Measurements from ENCODE around the gene SCCPDH.
"Not testable (repeated sequence)": the region's sequence is repeated elsewhere in the genome, so short reads cannot be mapped to it uniquely, and the experiment has no call there.

Gene SCCPDH

DNA sequence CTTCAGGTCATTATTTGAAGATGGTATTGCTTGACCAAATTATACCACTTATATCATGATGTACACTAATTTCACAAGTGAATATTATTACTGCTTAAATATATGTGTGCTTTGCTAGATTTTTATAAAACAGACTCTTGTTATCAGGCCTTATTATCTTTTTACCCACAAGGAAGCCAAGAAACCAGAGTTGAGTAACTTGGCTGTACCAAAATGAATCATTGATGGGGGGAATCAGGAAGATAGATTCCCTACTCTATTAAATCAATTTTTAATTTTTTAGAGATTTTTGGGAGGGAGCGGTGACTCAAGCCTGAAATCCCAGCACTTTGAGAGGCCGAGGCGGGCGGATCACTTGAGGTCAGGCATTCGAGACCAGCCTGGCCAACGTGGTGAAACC, 16.0 kb upstream of the SCCPDH start:
- DNase-seq = no peak

DNA sequence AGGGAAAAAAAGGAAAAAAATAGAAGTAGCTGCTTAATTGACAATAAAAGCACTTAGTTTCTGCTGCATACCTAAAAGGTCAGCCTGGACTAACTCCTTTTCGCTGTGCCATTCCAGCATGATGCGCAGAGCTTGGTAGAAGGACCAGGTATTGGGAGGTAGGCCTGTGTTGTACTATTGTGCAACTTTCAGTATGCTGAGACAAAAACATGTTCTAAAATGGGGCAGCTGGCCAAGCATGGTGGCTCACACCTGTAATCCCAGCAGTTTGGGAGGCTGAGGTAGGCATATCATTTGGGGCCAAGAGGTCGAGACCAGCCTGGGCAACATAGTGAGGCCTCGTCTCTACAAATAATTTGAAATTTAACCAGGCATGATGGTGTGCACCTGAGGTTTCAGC, 15.0 kb upstream of the SCCPDH start:
- DNase-seq = no peak

DNA sequence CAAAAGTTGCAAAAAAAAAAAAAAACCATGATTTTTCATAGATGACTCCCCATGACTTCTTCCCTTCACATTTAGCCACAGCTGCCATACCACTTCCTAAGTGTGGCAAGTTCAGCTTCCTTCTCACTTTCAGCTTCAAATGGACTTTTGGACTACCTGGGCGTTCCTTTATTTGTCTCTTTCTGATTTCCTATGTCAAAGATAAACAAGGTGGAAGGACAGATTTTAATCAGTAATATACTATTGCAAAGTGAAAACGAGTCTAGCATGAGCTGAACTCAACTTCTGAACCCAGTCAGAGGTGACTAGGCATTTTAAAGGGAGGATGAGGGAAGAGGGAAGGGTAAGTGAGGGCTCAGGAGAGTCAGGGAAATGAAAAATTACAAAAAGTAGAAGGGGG, 14.4 kb upstream of the SCCPDH start:
- no peak for DNase-seq

DNA sequence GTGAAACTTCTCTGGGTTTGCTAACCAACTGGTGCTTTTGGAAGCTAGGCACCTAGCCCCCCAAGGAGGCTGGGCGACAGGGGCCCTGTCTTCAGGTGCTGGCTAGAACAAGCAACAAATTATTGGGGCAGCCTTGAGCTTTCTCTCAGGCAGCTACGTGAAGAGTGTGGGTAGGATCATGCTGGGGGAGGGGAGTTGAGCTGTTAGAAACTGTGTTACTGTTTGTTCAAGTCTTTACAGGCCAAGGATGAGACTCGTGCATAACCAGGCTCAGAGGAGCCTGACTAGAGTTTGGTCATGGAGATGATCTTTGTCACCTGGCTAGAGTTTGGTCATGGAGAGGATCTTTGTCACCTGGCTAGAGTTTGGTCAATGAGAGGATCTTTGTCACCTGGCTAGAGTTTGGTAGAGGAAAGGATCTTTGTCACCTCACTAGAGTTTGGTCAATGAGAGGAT, 12.6 kb upstream of the SCCPDH start:
- DNase-seq = no peak

DNA sequence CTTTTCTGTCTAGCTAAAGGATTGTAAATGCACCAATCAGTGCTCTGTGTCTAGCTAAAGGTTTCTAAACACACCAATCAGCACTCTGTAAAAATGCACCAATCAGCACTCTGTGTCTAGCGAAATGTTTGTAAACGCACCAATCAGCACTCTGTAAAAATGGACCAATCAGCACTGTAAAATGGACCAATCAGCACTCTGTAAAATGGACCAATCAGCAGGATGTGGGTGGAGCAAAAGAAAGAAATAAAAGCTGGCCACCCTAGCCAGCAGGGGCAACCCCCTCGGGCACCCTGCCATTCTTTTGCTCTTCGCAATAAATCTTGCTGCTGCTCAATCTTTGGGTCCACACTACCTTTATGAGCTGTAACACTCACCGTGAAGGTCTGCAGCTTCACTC, 11.8 kb upstream of the SCCPDH start:
- not testable (repeated sequence) for DNase-seq

DNA sequence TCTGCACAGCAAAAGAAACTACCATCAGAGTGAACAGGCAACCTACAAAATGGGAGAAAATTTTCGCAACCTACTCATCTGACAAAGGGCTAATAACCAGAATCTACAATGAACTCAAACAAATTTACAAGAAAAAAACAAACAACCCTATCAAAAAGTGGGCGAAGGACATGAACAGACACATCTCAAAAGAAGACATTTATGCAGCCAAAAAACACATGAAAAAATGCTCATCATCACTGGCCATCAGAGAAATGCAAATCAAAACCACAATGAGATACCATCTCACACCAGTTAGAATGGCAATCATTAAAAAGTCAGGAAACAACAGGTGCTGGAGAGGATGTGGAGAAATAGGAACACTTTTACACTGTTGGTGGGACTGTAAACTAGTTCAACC, 4.8 kb upstream of the SCCPDH start:
- DNase-seq = not testable (repeated sequence)

DNA sequence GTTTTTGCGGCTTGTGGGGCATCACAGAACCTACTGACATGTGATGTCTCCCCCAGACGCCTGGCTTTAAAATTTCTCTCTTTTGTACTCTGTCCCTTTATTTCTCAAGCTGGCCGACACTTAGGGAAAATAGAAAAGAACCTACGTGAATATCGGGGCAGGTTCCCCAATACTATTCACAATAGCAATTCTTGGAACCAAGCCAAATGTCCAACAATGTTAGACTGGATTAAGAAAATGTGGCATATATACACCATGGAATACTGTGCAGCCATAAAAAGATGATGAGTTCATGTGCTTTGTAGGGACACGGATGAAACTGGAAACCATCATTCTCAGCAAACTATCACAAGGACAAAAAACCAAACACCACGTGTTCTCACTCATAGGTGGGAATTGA, 3.4 kb upstream of the SCCPDH start:
- DNase-seq = not testable (repeated sequence)

DNA sequence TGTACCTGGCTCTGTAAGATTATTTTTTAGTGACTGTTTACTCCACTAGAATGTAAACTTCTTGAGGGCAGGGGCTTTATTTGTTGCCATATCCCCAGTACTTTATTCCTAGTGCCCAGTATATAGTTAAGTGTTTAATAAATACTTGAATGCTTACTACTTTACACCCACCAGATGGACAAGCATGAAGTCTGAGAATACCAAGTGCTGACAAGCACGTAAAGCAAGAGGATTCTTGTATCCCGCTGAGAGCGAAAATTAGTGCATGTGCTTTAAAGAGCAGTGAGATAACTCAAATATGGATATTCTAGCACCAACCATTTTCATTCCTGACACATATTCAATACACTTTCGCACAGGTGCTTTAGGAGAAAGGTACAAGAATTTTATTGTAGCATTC, 1.5 kb upstream of the SCCPDH start:
- DNase-seq = no peak

DNA sequence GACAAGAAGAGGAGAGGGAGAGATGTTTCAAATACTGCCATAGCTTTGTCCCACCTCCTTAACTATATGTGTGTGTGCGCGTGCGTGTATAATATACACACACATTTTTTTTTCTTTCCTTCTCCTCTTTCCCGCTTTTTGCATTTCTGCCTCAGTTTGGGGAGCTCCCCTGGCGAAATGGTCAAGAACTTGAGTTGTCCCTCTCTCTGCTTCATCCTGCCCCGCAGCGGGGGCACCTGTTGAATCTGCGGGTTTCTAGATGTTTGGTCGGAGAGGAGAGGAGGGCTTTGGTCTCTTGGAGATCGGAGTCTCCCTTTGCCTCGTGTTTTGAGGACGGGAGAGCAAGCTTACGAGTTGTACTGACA, 504 bp downstream of the SCCPDH start:
- no peak for DNase-seq

DNA sequence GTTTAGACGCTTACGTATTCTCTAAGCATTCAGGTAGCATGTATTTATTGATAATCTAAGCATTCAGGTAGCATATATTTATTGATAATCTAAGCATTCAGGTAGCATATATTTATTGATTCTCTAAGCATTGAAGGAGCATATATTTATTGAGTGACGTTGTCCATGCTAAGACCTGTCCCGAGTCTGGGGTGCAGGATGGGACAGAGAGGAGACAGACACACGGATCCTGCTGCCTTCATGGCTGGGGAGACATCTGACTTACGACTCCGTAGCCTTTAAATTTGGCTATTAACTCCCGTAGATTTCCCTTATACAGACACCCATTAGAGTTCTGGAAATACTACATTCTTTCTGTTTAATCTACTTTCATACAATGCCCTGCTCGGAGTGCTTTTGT, 982 bp downstream of the SCCPDH start:
- DNase-seq = no peak

DNA sequence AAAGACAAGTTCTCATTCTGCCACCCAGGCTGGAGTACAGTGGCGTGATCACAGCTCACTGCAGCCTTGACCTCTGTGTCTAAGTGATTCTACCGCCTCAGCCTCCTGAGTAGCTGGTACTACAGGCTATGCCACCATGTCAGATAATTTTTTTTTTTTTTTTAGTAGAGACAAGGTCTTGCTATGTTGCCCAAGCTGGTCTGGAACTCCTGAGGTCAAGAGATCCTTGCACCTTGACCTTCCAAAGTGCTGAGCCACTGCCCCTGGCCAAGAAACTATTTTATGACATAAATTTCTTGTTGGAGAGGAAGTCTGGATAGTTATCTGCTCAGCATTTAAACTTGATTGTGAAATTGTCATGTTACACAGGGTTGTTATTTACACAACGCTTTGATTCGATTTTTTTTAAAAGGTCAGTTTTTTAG, 2.1 kb downstream of the SCCPDH start:
- DNase-seq = no peak

DNA sequence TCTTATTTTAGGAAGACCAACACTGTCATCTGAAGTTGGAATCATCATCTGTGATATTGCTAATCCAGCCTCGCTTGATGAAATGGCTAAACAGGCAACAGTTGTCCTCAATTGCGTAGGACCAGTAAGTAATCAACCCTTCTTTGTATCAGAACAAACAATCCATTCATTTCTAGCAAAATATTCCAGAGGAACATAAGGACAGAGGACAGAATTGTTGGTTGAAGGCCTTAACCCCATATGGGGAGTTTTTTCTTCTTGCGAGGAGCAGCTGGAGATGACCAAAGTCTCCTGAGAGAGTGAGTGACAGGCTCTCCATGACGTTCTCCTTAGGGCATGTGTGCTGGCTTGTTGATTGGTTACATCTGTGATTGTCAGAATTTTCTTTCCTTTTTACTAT, 2.7 kb downstream of the SCCPDH start:
- DNase-seq = no peak

DNA sequence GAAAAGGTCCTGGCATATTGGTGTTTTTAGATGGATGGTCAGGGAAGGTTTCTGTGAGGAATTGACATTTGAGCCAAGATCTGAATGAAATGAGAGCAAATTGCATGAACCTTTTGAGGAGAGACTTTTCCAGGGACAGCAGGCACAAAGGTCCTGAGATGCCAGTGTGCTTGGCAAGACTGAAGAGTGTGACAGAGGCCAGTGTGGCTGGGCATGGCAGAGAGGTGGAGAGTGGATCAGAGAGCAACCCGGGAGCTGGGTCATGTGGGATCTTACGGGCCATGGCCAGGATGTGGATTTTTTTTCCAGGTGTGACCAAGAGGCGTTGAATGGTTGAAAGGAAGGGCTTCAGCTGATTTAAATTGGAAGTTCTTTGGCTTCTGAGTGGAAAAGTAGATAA, 3.4 kb downstream of the SCCPDH start:
- no peak for DNase-seq

DNA sequence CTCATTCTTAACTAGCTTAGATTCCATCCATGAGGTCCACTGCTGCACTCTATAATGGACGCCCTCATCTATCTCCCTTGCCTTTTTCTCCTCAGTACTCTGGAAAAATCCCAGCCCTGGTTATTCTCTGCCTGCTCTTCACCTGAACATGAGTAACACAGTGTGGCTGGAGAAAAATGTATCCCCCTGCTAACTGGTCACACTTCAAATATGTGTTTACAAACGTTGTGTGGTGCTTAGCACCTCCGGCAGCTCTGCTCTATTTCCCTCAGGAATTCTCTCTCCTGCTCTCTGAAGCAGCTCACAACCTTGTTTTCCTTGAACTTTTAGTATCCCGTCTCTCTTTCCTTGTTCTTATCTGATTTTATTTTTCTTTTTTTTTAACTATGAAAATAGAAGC, 4.1 kb downstream of the SCCPDH start:
- no peak for DNase-seq

DNA sequence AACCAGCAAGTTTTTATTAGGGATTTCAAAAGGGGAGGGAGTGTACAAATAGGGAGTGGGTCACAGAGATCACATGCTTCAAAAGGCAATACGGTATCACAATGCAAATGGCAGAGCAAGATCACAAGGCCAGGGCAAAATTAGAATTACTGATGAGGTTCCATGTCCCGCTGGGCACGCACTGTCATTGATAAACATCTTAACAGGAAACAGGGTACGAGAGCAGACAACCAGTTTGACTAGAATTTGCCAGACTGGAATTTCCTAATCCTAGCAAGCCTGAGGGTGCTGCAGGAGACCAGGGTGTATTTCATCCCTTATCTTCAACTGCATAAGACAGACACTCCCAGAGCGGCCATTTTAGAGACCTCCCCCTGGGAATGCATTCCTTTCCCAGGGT, 4.8 kb downstream of the SCCPDH start:
- not testable (repeated sequence) for DNase-seq

DNA sequence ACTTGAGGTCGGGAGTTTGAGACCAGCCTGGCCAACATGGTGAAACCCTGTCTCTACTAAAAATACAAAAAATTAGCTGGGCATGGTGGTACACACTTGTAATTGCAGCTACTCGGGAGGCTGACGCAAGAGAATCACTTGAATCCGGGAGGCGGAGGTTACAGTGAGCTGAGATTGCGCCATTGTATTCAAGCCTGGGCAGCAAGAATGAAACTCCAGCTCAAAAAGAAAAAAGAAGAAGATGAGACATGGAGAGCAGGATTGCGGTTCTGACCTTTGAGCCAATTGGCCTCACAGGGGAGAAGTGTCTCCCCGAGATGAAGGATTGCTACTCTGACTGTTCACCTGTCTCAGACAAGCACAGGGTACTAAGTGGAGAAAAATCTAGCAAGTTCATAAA, 6.6 kb downstream of the SCCPDH start:
- no peak for DNase-seq

DNA sequence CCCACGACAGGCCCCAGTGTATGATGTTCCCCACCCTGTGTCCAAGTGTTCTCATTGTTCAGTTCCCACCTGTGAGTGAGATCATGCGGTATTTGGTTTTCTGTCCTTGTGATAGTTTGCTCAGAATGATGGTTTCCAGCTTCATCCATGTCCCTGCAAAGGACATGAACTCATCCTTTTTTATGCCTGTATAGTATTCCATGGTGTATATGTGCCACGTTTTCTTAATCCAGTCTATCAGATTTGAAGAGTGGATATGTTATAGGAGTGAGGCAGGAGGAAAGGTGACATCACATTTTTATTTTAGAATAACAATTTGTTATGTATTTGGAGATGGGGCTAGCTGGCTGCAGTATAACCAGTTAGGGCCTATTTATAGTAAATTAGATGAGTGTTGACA, 7.7 kb downstream of the SCCPDH start:
- DNase-seq = not testable (repeated sequence)

DNA sequence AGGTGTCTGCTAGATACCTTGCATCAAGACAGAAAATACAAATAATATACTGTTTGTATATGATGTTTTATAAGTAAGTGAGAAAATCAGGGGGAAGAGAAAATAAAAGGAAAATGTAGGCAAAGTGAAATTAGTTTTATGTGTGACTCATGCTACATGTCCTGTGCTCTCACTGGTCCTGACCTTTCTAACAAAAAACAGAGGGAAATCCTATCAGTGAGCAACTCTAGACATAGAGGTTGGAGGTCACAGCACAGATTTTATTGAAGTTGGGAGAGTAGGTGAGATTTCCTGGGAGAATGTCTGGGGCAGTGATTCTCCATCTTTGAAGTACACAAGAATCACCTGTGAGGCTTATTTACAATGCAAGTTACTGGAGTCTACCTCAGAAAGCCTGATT, 9.5 kb downstream of the SCCPDH start:
- no peak for DNase-seq

DNA sequence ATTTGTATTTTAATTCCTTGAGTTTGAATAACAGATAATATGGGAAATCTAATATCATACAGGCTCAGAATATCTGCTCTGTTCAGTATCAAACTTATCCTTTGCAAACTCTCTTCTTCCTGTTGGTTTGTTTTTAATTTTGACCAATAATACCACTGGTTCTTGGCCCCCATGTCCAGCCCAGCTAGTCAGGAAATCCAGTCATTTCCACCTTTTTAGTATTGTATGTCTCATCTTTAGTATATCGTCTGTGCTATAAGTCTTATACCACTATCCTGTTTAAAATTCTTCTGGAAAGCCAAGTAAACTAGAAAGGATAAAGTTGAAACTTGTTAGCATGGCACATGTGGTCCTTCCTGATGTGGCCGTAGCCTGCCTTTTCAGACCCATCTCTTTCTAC, 10.7 kb downstream of the SCCPDH start:
- DNase-seq = no peak

DNA sequence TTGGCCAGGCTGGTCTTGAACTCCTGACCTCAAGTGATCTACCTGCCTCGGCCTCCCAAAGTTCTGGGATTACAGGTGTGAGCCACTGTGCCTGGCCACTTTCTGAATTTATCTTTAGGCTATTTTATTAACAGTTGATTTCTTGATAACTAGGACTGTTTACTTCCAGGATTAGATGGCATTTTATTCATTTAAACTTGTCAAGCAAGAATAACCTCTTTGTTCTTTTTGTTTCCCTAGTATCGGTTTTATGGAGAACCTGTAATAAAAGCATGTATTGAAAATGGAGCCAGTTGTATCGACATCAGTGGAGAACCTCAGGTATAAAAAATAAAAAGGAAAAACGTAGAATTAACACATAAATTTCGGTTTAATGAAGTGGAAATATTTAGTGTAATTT, 11.5 kb downstream of the SCCPDH start:
- no peak for DNase-seq

DNA sequence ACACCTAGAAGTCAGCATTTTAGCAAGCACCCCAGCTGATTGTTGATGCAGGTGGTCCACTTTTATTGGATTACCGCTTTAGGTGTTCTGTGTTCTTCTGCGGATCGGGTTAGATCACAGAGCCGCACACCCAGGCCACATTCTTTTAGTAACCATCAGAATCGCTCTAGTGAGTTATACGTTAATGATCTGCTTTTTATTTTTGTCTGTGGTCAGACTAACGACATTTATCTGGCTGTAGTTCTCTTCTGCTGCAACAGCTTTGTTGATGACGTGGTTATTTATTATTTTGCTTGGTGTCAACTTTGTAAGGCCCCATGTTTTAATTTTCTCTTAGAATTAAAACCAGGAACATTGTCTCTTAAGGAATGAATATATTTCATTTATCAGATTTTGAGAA, 18.2 kb downstream of the SCCPDH start:
- DNase-seq = no peak

DNA sequence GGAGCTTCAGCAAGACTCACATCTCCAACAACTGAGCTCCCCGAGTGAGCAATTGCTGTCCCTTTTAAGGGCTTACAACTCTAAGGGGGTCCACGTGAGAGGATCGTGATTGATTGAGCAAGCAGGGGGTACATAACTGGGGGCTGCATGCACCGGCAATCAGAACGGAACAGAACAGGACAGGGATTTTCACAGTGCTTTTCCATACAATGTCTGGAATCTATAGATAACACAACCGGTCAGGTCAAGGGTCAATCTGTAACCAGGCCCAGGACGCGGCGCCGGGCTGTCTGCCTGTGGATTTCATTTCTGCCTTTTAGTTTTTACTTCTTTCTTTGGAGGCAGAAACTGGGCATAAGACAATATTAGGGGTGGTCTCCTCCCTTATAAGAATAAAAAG, 21.9 kb downstream of the SCCPDH start:
- DNase-seq = not testable (repeated sequence)

DNA sequence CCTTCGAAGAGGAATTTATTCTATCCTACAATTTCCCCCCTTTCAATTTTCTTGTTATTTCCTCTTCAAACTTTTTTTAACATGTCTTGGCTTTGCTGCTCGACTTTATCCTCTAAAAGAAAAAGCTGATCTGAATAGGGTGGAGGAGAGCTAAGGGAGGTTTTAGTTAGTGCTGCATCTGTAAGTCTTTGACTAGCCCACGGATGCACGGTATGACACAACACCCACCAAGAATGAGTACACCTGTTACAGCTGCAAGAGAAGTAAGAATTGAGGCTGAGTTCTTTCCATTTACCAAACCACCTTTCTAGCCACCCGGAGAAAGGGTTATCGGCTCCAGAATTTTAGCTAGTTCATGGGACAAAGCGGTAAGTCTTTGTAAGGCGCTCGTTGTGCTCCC, 23.8 kb downstream of the SCCPDH start:
- no peak for DNase-seq

DNA sequence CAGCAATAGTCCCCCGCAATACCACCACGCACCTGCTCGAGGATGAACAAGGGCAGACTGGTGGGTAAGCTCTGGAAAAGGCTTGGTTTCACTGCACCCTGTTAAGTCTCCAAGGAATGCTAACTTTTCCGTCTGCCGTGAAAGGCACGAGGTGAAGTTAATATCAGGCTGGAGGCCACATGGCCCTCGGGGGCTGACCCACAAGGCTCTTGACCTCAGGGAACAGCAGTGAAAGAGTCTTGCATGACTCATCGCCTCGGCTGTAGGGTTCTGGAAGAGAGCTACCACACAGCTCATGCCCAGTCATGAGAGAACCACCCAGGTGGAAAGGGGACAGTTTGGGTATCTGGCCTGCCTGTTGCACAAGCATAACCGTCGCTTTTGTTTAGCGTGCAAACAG, 24.7 kb downstream of the SCCPDH start:
- no peak for DNase-seq

DNA sequence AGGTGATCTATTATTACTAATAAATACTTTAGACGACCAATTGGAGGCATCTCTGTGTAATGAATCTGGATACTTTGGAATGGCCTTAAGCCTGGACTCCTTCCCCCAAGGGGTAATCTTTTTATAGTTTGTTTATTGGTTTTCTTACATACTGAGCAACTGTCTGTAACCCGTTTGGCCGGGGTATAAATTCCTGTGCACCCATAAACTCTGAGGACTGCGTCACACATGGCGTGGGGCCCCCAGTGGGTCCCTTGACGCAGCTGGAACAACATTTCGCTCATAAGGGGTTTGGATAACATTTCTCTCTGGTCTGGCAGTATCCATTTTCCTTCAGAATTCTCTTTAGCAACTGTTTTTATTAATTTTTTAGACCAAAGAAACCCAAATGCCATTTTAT, 26.5 kb downstream of the SCCPDH start:
- no peak for DNase-seq
